Activated naive CD4-positive, alpha-beta T cell treated with anti-CD3 and anti-CD28 coated beads, Interleukin-2, amount 50 U/mL, for 24 hours (primary cell): ENCODE data around the gene DET1.
"Not testable (repeated sequence)": the region's sequence is repeated elsewhere in the genome, so short reads cannot be mapped to it uniquely, and the experiment has no call there.

Experiments used
- H3K27ac Mint-ChIP-seq: one replicate; pipeline ENCODE4 v1.8.0; 2021; ENCODE audit warnings: mild to moderate bottlenecking, mixed read lengths
- H3K27me3 Mint-ChIP-seq: one replicate; pipeline ENCODE4 v1.8.0; 2021; ENCODE audit warnings: mixed read lengths
- H3K36me3 Mint-ChIP-seq: one replicate; pipeline ENCODE4 v1.8.0; 2021; ENCODE audit warnings: mixed read lengths
- H3K4me1 Mint-ChIP-seq: one replicate; pipeline ENCODE4 v1.8.0; 2021; ENCODE audit warnings: mixed read lengths
- H3K4me3 Mint-ChIP-seq: one replicate; pipeline ENCODE4 v1.8.0; 2021; ENCODE audit warnings: mild to moderate bottlenecking, mixed read lengths
- H3K9me3 Mint-ChIP-seq: one replicate; pipeline ENCODE4 v1.8.0; 2021; ENCODE audit warnings: mixed read lengths

DET1 gene

DNA sequence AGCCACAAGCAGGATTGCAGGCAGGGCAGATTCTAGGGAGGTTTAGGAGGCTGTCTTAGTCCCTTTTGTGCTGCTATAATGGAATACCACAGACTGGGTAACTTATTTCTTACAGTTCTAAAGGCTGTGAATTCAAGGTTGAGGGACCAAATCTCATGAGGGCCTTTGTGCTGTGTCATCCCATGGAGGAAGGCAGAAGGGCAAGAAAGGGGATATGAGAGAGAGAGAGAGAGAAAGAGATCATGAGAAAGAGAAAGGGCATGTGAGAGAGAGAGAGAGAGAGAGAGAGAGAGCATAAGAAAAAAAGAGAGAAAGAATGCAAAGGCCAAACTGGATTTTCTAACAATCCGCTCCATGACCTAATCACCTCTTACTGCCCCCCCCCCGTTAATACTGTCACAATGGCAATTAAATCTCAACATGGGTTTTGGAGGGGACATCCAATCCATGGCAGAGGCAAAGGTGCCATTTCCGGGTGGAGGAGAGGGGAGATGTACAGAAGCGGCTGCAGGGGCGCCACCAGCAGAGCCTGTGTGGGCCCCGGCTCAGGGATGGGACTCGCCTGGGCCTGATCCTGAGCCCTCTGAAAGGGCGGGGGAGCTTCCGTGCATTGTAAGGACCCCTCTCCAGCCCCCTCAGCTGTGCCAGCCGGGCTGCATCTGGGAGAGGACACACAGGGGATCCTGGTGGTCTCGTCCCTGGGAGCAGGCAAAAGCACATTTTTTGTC is 58.5 kb downstream of the DET1 start:
- Mint-ChIP-seq H3K27ac (no peak overlapping the region), H3K4me1 (no peaks in the 10 kb centered on the region), H3K4me3 (no peak overlapping the region), H3K27me3 (no peaks in the 10 kb centered on the region), H3K36me3 (peaks cover 2% of the 10 kb centered on the region), H3K9me3 (no peaks in the 10 kb centered on the region)

DNA sequence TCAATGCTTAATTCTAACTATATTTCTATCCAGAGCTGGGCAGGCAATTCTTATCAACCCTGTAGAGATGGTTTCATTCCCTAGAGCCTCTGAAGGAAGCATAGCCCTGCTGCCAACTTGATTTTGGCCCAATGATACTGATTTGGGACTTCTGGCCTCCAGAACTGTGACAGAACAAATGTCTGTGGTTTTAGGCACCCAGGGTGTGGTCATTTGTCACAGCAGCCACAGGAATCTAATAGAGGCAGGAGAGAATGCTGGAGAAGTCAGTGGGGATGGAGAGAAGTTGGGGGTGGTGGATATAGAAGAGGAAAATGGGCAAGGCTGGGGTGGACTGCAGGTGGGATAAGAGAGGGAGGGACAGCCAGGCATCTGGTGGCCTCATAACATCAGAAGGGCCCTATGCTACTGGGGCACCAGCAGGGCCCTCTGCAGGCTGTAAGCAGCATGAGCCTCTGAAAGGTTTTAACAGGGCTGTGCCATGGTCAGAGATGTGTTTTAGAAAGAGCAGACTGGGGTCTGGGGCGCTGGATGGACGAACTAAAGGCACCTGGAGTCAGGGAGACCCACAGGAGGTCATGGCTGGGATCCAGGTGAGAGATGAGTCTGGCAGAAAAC is 59.2 kb downstream of the DET1 start:
- no peaks in the 10 kb centered on the region for H3K27me3 Mint-ChIP-seq
- H3K27ac Mint-ChIP-seq, result no peak overlapping the region
- H3K4me3 Mint-ChIP-seq, result no peak overlapping the region
- H3K4me1 Mint-ChIP-seq, result no peaks in the 10 kb centered on the region
- no peaks in the 10 kb centered on the region for H3K9me3 Mint-ChIP-seq
- peaks cover 2% of the 10 kb centered on the region for H3K36me3 Mint-ChIP-seq

DNA sequence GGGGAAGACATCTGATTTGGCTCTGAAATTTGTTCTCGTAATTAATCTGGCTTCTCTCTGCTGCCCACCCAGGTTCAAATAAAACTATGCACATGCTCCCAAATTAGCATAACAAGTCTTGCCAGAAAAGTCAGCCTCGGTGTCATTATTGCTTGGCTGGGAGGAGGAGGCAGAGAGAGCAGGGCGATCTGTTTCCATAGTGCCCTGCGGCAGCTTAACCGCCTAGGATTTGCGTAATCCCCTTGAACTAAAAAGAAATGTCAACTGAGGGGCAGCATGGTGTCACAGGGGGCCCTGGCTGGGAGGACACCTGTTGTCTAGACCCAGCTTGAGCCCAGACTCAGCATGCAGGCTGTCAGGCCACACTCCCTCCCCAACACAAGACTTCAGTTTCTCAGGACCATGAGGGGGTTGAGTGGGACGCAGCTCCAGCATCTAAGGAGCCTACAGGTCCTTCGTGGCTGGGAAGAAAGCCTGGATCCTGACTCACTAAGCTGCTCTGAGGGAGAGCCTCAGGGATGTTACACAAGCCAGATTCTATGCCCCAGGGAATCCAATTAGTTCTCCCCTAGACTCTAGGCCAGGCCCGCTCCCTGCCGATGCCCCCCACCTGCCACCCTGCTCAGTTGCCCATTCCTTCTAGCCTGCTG is 61.7 kb downstream of the DET1 start:
- peaks cover 5% of the 10 kb centered on the region for H3K36me3 Mint-ChIP-seq
- H3K4me3 Mint-ChIP-seq, result no peak overlapping the region
- H3K27me3 Mint-ChIP-seq, result no peaks in the 10 kb centered on the region
- no peak overlapping the region for H3K27ac Mint-ChIP-seq
- no peaks in the 10 kb centered on the region for H3K4me1 Mint-ChIP-seq
- H3K9me3 Mint-ChIP-seq, result no peaks in the 10 kb centered on the region

DNA sequence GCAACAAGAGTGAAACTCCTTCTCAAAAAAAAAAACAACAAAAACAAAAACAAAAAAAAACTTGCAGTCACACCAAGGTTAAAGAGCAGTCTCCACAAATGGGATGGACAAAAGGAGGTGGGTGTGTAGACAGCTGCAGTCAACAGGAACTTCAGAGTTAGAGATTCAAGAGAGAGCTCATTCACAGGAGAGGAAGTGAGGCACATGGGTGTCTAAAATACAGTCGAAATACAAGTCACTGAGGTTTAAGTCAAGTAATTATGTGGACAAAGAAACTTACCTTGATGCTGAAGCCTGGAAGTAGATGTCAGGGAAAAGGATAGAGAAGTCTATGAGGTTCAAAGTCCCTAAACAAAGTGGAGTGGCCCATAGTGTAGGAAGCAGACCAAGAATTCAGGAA is 64.2 kb downstream of the DET1 start:
- H3K9me3 Mint-ChIP-seq, result no peaks in the 10 kb centered on the region
- no peaks in the 10 kb centered on the region for H3K4me1 Mint-ChIP-seq
- peaks cover 5% of the 10 kb centered on the region for H3K36me3 Mint-ChIP-seq
- no peak overlapping the region for H3K4me3 Mint-ChIP-seq
- no peak overlapping the region for H3K27ac Mint-ChIP-seq
- H3K27me3 Mint-ChIP-seq, result no peaks in the 10 kb centered on the region

DNA sequence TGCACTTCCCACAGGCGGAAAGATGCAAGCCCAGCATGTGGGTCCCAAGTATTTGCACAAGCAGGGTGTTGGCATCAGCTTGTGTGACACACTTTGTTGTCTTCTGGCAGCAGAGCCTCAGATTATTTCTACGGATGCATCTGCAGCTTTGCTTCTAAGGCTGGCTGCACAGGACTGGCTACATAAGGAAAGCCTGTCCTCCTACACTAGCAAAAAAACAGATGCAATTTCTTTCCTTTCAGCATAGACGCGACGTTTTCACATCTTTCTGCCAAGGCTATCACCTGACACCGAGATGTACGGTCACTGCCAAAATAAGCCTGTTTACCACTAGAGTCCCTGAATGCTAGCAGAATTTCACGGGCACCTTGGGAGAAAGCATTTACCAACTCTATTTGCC is 65.5 kb downstream of the DET1 start:
- no peaks in the 10 kb centered on the region for H3K4me1 Mint-ChIP-seq
- H3K4me3 Mint-ChIP-seq, result no peak overlapping the region
- H3K36me3 Mint-ChIP-seq, result peaks cover 5% of the 10 kb centered on the region

DNA sequence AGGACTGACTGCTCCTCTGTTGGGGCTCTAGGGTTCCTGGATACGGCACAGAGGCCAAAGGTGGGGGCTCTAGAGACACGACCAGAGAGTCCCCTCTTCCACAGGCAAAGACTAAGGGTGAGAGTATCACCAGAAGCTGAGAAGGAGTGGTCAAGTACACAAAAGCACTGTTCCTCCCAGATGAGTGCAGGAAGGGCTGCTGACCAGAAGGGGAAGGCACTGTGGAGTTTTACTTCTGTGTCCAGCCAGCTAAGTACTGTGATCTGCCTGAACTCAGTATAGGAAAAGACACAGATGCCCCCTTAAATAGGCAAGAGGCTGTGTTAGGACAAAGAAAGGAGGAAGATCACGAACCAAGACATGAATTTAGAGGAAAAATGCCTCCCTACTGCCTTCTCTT is 67.3 kb downstream of the DET1 start:
- Mint-ChIP-seq H3K4me1 (no peaks in the 10 kb centered on the region), H3K27me3 (no peaks in the 10 kb centered on the region), H3K9me3 (no peaks in the 10 kb centered on the region), H3K4me3 (no peak overlapping the region), H3K27ac (no peak overlapping the region), H3K36me3 (peaks cover 3% of the 10 kb centered on the region)

More for the DNA sequence above, 65.5 kb downstream of the DET1 start:
- no peaks in the 10 kb centered on the region for H3K27me3 Mint-ChIP-seq
- no peak overlapping the region for H3K27ac Mint-ChIP-seq
- no peaks in the 10 kb centered on the region for H3K9me3 Mint-ChIP-seq

DNA sequence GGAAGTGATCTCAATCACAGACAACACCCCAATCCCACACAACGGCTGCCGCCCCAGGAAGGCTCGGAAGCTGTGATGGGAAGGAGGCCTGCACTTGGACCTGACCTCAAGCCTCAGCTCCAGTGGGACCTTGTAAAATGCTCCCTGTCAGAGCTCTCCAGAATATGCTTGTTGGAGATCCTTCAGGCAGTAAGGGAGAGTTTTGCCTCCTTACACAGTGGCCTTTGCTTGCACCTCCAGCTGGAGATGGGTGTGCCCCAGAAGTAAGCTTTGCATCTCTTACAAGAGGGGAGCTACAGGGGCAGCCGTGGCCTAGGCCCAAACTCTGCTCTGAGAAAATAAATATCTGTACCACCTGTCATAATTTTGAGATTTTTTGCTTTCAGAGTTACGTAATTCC is 68.6 kb downstream of the DET1 start:
- peaks cover 3% of the 10 kb centered on the region for H3K36me3 Mint-ChIP-seq
- no peaks in the 10 kb centered on the region for H3K4me1 Mint-ChIP-seq
- no peak overlapping the region for H3K27ac Mint-ChIP-seq
- H3K27me3 Mint-ChIP-seq, result no peaks in the 10 kb centered on the region
- no peak overlapping the region for H3K4me3 Mint-ChIP-seq
- no peaks in the 10 kb centered on the region for H3K9me3 Mint-ChIP-seq

DNA sequence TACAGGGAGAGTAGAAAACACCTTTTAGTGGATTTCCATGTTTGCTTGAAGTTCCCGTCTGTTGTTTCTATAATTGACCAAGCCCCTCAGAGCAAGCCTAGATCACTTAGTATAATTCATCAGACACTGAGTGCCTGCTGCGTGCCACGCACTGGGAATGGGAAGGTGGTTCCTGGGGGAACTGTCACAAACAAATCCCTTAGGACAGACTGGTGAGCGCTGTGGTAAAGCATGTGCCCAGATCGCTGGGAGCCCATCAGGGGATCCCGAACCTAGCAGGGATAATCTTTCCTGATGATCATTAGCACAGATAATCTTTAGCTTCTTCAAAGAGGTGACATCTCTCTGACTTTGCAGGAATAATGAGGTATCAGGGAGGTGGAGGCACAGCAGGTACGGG is 69.4 kb downstream of the DET1 start:
- H3K9me3 Mint-ChIP-seq, result no peaks in the 10 kb centered on the region
- H3K4me3 Mint-ChIP-seq, result no peak overlapping the region
- H3K4me1 Mint-ChIP-seq, result peaks cover 2% of the 10 kb centered on the region
- no peak overlapping the region for H3K27ac Mint-ChIP-seq
- H3K36me3 Mint-ChIP-seq, result peaks cover 4% of the 10 kb centered on the region
- H3K27me3 Mint-ChIP-seq, result no peaks in the 10 kb centered on the region

DNA sequence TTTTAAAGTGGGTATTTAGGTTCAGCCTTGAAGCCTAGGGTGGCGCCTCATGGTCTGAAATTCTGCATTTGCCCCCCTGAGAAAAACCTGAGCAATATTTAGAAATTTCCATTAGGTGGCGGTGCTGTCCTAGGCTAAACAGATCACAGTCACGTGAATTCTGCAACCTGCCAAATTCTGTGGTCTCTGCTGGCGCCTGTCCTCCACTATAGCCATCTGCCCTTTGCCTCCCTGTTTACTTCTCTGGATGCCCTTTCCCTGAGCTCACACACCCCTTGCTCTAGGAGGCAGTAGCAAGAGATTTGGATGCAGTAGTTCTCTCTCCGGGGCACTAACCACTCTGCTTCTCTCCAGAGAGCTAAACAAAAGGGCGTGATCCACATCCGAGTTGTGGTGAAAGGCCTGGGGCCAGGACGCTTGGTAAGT is 69.8 kb downstream of the DET1 start:
- Mint-ChIP-seq H3K27me3 (no peaks in the 10 kb centered on the region), H3K27ac (no peak overlapping the region), H3K36me3 (peaks cover 6% of the 10 kb centered on the region), H3K9me3 (no peaks in the 10 kb centered on the region), H3K4me1 (peaks cover 7% of the 10 kb centered on the region), H3K4me3 (no peak overlapping the region)

DNA sequence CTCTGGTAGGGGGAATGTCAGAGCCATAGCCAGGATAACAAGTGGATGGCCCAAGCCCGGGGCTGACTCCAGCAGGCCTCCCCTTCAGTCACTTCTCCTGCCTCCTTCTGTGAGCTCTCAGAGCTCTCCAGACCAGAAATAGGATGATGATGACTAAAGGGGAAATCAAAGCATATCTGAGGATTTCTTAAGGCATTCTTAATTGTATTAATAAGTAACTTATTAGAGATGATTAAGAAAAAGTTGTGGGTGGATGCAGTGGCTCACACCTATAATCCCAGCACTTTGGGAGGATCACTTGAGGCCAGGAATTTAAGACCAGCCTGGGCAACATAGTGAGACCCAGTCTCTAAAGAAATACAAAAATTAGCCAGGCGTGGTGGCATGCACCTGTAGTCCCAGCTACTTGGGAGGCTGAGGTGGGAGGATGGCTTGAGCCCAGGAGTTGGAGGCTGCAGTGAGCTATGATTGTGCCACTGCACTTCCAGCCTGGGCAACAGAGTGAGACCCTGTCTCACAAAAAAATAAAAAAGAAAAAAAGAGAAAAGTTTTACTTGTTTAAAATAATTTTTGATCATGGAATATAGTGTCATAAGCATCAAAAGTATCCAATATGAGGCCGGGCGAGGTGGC is 72.7 kb downstream of the DET1 start:
- H3K4me3 Mint-ChIP-seq, H3K4me1 Mint-ChIP-seq, H3K9me3 Mint-ChIP-seq, H3K27ac Mint-ChIP-seq, H3K27me3 Mint-ChIP-seq, H3K36me3 Mint-ChIP-seq: not testable (repeated sequence)

DNA sequence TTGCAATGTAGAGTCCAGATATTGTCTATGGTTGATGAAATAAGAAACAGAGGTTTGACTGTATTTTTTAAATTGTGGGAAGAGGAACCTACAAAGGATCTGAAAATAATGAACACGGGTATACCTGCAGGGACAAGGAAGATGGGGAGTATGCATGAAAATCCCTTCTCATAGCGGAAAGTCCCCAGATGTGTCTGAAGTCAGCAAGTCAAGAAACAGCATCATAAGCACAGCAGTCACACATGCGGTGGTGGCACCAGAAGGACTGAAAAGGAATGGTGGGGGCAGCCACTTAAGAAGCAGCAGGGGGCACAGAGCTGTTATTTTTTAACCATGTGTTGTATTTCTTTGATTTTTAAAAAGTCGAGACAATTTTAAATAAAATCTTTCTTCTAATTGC is 74.3 kb downstream of the DET1 start:
- H3K36me3 Mint-ChIP-seq, result peaks cover 2% of the 10 kb centered on the region
- H3K4me3 Mint-ChIP-seq, result no peak overlapping the region
- no peaks in the 10 kb centered on the region for H3K27me3 Mint-ChIP-seq
- peak overlapping the region; percentile 2 for H3K27ac Mint-ChIP-seq
- H3K4me1 Mint-ChIP-seq, result peaks cover 15% of the 10 kb centered on the region
- no peaks in the 10 kb centered on the region for H3K9me3 Mint-ChIP-seq

DNA sequence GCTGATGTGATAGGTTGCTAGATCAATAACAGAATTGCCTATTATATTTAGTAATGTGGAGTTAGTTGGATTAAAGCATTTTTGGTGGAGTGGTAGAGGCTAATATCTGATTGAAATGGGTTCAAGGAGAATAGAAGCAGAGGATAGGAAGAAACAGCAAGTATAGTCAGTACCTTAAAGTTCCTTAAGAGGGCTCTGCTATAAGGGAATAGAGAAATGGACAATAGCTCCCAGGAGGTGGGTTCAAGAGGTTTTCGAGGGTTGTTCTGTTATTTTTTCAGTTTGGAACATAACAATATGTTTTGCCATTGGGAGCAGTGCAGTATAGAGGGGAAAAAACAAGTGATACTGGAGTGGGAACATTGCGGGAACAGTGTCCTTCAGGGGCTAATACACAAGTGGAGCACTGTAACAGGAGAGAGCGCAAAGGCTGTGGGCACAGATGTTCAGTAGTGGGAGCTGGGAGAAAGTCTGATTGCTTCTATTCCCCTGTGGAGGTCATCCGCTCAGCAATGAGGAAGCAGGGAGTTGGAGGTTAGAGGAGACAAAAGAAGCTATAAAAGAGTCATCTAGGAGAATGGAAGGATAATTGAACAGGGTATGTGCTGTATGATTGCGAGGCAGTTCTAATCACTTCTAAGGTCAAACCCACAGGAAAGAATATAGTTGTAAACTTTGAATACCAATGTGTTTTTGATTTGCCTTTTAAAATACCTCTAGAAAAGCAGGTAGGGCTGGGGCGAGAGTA is 75.7 kb downstream of the DET1 start:
- no peaks in the 10 kb centered on the region for H3K9me3 Mint-ChIP-seq
- peaks cover 25% of the 10 kb centered on the region for H3K4me1 Mint-ChIP-seq
- no peak overlapping the region for H3K4me3 Mint-ChIP-seq
- no peaks in the 10 kb centered on the region for H3K27me3 Mint-ChIP-seq
- H3K27ac Mint-ChIP-seq, result no peak overlapping the region
- peaks cover 2% of the 10 kb centered on the region for H3K36me3 Mint-ChIP-seq

DNA sequence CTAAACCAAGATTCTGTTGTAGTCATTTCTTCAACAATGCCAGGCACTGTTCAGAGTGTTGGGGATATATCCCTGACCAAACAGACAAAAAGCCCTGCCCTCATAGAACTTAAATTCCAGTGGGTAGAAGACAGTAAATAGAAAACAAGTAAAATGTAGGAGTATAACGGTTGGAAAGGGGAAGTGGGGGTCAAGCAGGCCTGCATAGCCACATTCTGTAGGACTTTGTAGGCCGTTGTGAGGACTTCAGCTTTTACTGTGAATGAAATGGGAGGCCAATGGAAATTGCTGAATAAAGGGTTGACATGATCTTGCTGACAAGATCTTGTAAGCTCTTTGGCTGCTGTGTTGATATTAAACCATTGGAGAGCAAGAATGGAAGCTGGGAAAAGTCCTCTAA is 77.2 kb downstream of the DET1 start:
- Mint-ChIP-seq H3K36me3 (peaks cover 4% of the 10 kb centered on the region), H3K9me3 (no peaks in the 10 kb centered on the region), H3K27me3 (no peaks in the 10 kb centered on the region), H3K4me3 (no peak overlapping the region), H3K27ac (no peak overlapping the region), H3K4me1 (peaks cover 35% of the 10 kb centered on the region)

DNA sequence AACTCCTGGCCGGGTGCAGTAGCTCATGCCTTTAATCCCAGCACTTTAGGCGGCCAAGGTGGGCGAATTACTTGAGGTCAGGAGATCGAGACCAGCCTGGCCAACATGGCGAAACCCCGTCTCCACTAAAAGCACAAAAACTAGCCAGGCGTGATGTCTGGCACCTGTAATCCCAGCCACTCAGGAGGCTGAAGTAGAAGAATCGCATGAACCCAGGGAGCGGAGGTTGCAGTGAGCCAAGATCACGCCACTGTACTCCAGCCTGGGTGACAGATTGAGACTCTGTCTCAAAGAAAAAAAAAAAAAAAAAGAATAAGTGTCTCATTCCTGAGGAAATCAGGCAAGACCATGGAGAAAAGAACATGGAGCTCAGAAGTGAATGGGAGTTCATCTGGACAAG is 77.8 kb downstream of the DET1 start:
- Mint-ChIP-seq H3K4me3 (peak overlapping the region; percentile 93), H3K4me1 (peaks cover 35% of the 10 kb centered on the region), H3K27ac (peak overlapping the region; percentile 30)
- H3K36me3 Mint-ChIP-seq, H3K9me3 Mint-ChIP-seq, H3K27me3 Mint-ChIP-seq: not testable (repeated sequence)

DNA sequence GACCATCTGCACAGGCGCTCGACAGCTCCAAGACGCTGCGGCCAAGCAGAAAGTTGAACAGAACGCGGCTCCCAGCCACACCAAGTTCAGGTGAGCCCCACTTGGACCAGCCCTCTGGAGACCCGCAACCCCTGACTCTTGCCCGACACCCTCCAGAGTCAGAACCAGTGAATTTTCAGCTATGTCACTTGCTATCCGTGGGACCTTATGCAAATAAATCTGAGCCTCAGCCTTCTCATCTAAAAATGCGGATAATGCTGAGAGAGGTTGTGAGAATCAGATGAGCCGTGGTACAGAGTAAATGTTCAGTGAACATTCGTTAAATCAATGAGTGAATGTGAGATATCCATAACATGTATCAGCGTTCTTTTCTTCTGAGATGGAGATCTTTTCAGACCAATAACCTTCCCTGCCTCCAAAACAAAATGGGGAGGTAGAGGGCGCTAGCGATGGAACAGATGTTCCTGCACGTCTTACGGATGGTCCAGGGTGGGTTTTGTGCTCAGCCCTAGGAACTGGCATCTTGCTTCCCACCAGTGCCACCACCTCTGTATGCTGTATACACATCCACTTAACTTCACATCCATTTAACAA is 78.4 kb downstream of the DET1 start:
- Mint-ChIP-seq H3K27me3 (no peaks in the 10 kb centered on the region), H3K36me3 (peaks cover 6% of the 10 kb centered on the region), H3K4me3 (peak overlapping the region; percentile 93), H3K27ac (peak overlapping the region; percentile 99), H3K9me3 (no peaks in the 10 kb centered on the region), H3K4me1 (peaks cover 35% of the 10 kb centered on the region)
